ENCODE measurements around the gene POLR1E.

POLR1E gene

GRCh38 chr9:37542895-37543294 lies 57.1 kb downstream of the POLR1E start:
- H3K27ac Mint-ChIP-seq = no peak overlapping the region
- H3K36me3 Mint-ChIP-seq (ENCODE audit: low read depth) = peaks cover 15% of the 10 kb centered on the region
- H3K4me3 Mint-ChIP-seq = no peak overlapping the region
- H3K27me3 Mint-ChIP-seq = no peaks in the 10 kb centered on the region
- no peaks in the 10 kb centered on the region for H3K4me1 Mint-ChIP-seq (ENCODE audit: low read depth)
- intact Hi-C loops (cut with micrococcal nuclease) = no loop called here
- H3K9me3 Mint-ChIP-seq = no peaks in the 10 kb centered on the region

GRCh38 chr9:37543468-37543867 lies 57.7 kb downstream of the POLR1E start:
- Mint-ChIP-seq H3K27ac (no peak overlapping the region), H3K4me1 (ENCODE audit: low read depth) (no peaks in the 10 kb centered on the region), H3K4me3 (no peak overlapping the region), H3K27me3 (no peaks in the 10 kb centered on the region), H3K9me3 (no peaks in the 10 kb centered on the region), H3K36me3 (ENCODE audit: low read depth) (peaks cover 9% of the 10 kb centered on the region)
- intact Hi-C loops (cut with micrococcal nuclease) = no loop called here

- peaks cover 9% of the 10 kb centered on the region for H3K4me1 Mint-ChIP-seq (ENCODE audit: low read depth)
- H3K27me3 Mint-ChIP-seq = no peaks in the 10 kb centered on the region
- intact Hi-C loops (cut with micrococcal nuclease) = no loop called here
- no peak overlapping the region for H3K27ac Mint-ChIP-seq
- H3K9me3 Mint-ChIP-seq = no peaks in the 10 kb centered on the region
- H3K36me3 Mint-ChIP-seq (ENCODE audit: low read depth) = no peaks in the 10 kb centered on the region
- no peak overlapping the region for H3K4me3 Mint-ChIP-seq
Observed at GRCh38 chr9:37547328-37547878, 61.7 kb downstream of the POLR1E start.

GRCh38 chr9:37549527-37549926 lies 63.8 kb downstream of the POLR1E start:
- intact Hi-C loops (cut with micrococcal nuclease) = no loop called here
- Mint-ChIP-seq H3K4me1 (ENCODE audit: low read depth) (peaks cover 9% of the 10 kb centered on the region), H3K9me3 (no peaks in the 10 kb centered on the region), H3K36me3 (ENCODE audit: low read depth) (no peaks in the 10 kb centered on the region), H3K27me3 (no peaks in the 10 kb centered on the region), H3K27ac (no peak overlapping the region), H3K4me3 (no peak overlapping the region)

GRCh38 chr9:37550781-37551180 lies 65.0 kb downstream of the POLR1E start:
- peaks cover 9% of the 10 kb centered on the region for H3K4me1 Mint-ChIP-seq (ENCODE audit: low read depth)
- no peak overlapping the region for H3K27ac Mint-ChIP-seq
- intact Hi-C loops (cut with micrococcal nuclease) = no loop called here
- no peak overlapping the region for H3K4me3 Mint-ChIP-seq
- no peaks in the 10 kb centered on the region for H3K27me3 Mint-ChIP-seq
- no peaks in the 10 kb centered on the region for H3K36me3 Mint-ChIP-seq (ENCODE audit: low read depth)
- no peaks in the 10 kb centered on the region for H3K9me3 Mint-ChIP-seq

GRCh38 chr9:37551468-37551867 lies 65.7 kb downstream of the POLR1E start:
- Mint-ChIP-seq H3K9me3 (no peaks in the 10 kb centered on the region), H3K36me3 (ENCODE audit: low read depth) (no peaks in the 10 kb centered on the region), H3K27ac (no peak overlapping the region), H3K27me3 (no peaks in the 10 kb centered on the region), H3K4me1 (ENCODE audit: low read depth) (peaks cover 9% of the 10 kb centered on the region), H3K4me3 (no peak overlapping the region)
- intact Hi-C loops (cut with micrococcal nuclease) = no loop called here

- no peaks in the 10 kb centered on the region for H3K27me3 Mint-ChIP-seq
- no peak overlapping the region for H3K4me3 Mint-ChIP-seq
- H3K36me3 Mint-ChIP-seq (ENCODE audit: low read depth) = no peaks in the 10 kb centered on the region
- H3K27ac Mint-ChIP-seq = no peak overlapping the region
- no peaks in the 10 kb centered on the region for H3K9me3 Mint-ChIP-seq
- H3K4me1 Mint-ChIP-seq (ENCODE audit: low read depth) = peaks cover 9% of the 10 kb centered on the region
- intact Hi-C loops (cut with micrococcal nuclease) = no loop called here
Observed at GRCh38 chr9:37551888-37552287, 66.1 kb downstream of the POLR1E start.
